ENCODE measurements around the gene PPP1R12C. TPM values are rescaled to one million over a fixed set of nuclear protein-coding genes. Genes with fewer than 3 reads are reported as not detected.

The PPP1R12C gene
- total RNA-seq, 1 donor from 2014 or later = 228 TPM

- no peak for TF ChIP-seq CTCF (IDR thresholded peaks at IDR 0.05; ENCODE audit: borderline replicate concordance)
- Histone ChIP-seq H3K4me1 (peaks cover 43% of the 10 kb centered on the region), H3K36me3 (no peaks in the 10 kb centered on the region), H3K9me3 (replicated peaks) (no peaks in the 10 kb centered on the region), H3K27ac (replicated peaks) (no peak overlapping the region), H3K4me3 (peak overlapping the region; percentile 64), H3K27me3 (ENCODE audit: low read depth) (peaks cover 88% of the 10 kb centered on the region)
- intact Hi-C loops (cut with micrococcal nuclease) = no loop called here
- DNase-seq = no peak
Observed at GRCh38 chr19:55082020-55082851, 35.2 kb downstream of the PPP1R12C start.

GRCh38 chr19:55081770-55082019, 35.7 kb downstream of the PPP1R12C start:
- no peak for TF ChIP-seq CTCF (IDR thresholded peaks at IDR 0.05; ENCODE audit: borderline replicate concordance)
- Histone ChIP-seq H3K36me3 (no peaks in the 10 kb centered on the region), H3K27me3 (ENCODE audit: low read depth) (peaks cover 93% of the 10 kb centered on the region), H3K27ac (replicated peaks) (no peak overlapping the region), H3K4me3 (peak overlapping the region; percentile 64), H3K9me3 (replicated peaks) (no peaks in the 10 kb centered on the region), H3K4me1 (peaks cover 37% of the 10 kb centered on the region)
- DNase-seq = no peak
- intact Hi-C loops (cut with micrococcal nuclease) = no loop called here

GRCh38 chr19:55080968-55081769, 36.3 kb downstream of the PPP1R12C start:
- no peak overlapping the region for H3K27ac ChIP-seq (replicated peaks)

GRCh38 chr19:55080121-55080967, 37.1 kb downstream of the PPP1R12C start:
- intact Hi-C loops (cut with micrococcal nuclease) = no loop called here
- peak; percentile 59 for DNase-seq
- Histone ChIP-seq H3K36me3 (no peaks in the 10 kb centered on the region), H3K9me3 (replicated peaks) (no peaks in the 10 kb centered on the region), H3K27ac (replicated peaks) (no peak overlapping the region), H3K4me1 (peaks cover 28% of the 10 kb centered on the region), H3K4me3 (peak overlapping the region; percentile 64), H3K27me3 (ENCODE audit: low read depth) (peaks cover 92% of the 10 kb centered on the region)
- TF ChIP-seq CTCF (IDR thresholded peaks at IDR 0.05; ENCODE audit: borderline replicate concordance) = no peak

More at GRCh38 chr19:55080968-55081769, 36.3 kb downstream of the PPP1R12C start:
- Histone ChIP-seq H3K4me1 (peaks cover 32% of the 10 kb centered on the region), H3K9me3 (replicated peaks) (no peaks in the 10 kb centered on the region), H3K4me3 (peak overlapping the region; percentile 64), H3K36me3 (no peaks in the 10 kb centered on the region), H3K27me3 (ENCODE audit: low read depth) (peaks cover 93% of the 10 kb centered on the region)
- peak; percentile 73 for DNase-seq
- no peak for TF ChIP-seq CTCF (IDR thresholded peaks at IDR 0.05; ENCODE audit: borderline replicate concordance)
- intact Hi-C loops (cut with micrococcal nuclease) = no loop called here

GRCh38 chr19:55079400-55080038, 37.9 kb downstream of the PPP1R12C start:
- H3K36me3 ChIP-seq = no peaks in the 10 kb centered on the region
- no peak overlapping the region for H3K4me3 ChIP-seq
- H3K27ac ChIP-seq (replicated peaks) = no peak overlapping the region
- H3K27me3 ChIP-seq (ENCODE audit: low read depth) = peaks cover 92% of the 10 kb centered on the region
- DNase-seq = no peak
- no peak for TF ChIP-seq CTCF (IDR thresholded peaks at IDR 0.05; ENCODE audit: borderline replicate concordance)
- peaks cover 28% of the 10 kb centered on the region for H3K4me1 ChIP-seq
- intact Hi-C loops (cut with micrococcal nuclease) = no loop called here
- no peaks in the 10 kb centered on the region for H3K9me3 ChIP-seq (replicated peaks)

Data from left ventricle myocardium inferior (tissue), 1 donor.